GM18511 (cell line): ENCODE results near the gene S100A1.

Source experiments
- ATAC-seq: cut with Tn5 transposase; IDR thresholded peaks from one replicate; pipeline ENCODE4 v1.9.1; 2021; ENCODE audit warnings: mild to moderate bottlenecking, moderate library complexity; ENCODE audit not compliant: unreplicated experiment

S100A1 gene

GRCh38 chr1:153679337-153680119 is 51.3 kb downstream of the S100A1 start:
- ATAC-seq, result no peak

DNA sequence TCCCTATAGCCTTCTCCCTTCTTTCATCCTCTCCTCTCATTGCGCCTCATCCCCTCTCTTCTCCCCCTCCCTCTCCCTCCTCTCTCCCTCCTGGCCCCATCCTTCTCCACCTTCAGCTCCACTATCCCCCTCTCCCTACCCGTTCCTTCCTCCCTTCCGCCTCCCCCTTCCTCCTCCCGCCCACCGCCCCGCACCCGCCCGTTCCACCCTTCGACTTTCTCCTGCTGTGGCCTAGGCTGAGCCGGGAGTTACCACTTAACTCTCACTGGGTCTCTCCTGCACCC is 51.8 kb downstream of the S100A1 start:
- ATAC-seq, result no peak
